GM20000 (cell line): ENCODE results near the gene CEP83.

Experiments used
- DNase-seq: peaks from one replicate; pipeline ENCODE4 v3.0.0; 2012; ENCODE audit warnings: low spot score
- TF ChIP-seq, protein P1 (sequence below): IDR thresholded peaks from 2 replicates; pipeline ENCODE4 v1.5.1; 2012; ENCODE audit warnings: mild to moderate bottlenecking, control low read depth; ENCODE audit errors: extremely low read depth, missing control alignments

CEP83 gene

GRCh38 chr12:94287245-94287628 is 172.4 kb downstream of the CEP83 start:
- TF ChIP-seq, protein P1, sequence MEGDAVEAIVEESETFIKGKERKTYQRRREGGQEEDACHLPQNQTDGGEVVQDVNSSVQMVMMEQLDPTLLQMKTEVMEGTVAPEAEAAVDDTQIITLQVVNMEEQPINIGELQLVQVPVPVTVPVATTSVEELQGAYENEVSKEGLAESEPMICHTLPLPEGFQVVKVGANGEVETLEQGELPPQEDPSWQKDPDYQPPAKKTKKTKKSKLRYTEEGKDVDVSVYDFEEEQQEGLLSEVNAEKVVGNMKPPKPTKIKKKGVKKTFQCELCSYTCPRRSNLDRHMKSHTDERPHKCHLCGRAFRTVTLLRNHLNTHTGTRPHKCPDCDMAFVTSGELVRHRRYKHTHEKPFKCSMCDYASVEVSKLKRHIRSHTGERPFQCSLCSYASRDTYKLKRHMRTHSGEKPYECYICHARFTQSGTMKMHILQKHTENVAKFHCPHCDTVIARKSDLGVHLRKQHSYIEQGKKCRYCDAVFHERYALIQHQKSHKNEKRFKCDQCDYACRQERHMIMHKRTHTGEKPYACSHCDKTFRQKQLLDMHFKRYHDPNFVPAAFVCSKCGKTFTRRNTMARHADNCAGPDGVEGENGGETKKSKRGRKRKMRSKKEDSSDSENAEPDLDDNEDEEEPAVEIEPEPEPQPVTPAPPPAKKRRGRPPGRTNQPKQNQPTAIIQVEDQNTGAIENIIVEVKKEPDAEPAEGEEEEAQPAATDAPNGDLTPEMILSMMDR = no peak
- DNase-seq = no peak

DNA sequence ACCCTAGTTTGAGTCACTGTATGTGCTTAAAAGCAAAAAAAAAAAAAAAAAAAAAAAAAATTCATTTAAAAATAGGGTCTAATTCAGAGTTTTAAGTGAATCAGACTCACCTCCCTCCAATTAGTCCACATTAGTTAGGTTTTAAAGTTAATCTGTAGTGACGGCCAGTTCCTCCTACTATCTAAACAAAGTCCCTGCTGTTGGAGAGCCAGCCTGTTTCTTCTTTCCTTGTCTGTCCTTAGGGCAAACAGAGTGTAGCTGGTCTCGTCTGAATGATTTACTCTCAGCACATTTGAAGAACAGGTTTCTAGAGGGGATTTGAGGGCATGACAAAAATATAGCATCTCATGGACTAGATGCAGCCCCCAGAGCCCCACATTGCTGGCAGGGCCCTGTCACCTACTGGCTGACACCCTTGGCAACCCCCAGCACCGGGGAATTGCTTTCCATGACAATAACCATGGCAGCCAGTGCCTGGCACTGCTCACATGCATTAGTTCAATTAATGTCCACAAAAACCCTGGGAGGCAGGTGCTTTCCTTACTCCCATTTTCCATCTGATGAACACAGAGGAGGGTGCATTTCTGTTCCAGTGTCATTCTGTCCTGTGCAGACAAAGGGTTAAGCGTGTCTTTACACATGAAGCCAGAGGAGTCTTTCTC is 173.0 kb downstream of the CEP83 start:
- TF ChIP-seq, protein P1 = no peak
- DNase-seq = no peak

- TF ChIP-seq, protein P1 = no peak
- DNase-seq = no peak
Measured at GRCh38 chr12:94285943-94286582, 173.6 kb downstream of the CEP83 start.

- TF ChIP-seq, protein P1 = no peak
- no peak for DNase-seq
Measured at GRCh38 chr12:94284859-94285258, 174.8 kb downstream of the CEP83 start.

DNA sequence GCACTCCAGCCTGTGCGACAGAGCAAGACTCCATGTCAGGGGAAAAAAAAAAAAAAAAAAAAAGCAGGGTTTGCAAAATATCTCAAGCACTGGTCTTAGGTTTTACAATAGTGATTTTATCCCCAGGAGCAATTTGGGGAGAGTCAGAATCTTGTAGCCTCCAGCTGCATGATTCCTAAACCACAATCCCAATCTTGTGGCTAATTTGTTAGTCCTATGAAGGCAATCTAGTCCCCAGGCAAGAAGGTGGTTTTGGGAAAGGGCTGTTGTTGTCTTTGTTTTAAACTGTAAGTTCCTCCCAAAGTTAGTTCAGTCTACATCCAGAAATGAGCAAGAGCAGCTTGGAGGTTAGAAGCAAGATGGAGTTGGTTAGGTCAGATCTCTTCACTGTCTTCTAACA is 175.6 kb downstream of the CEP83 start:
- no peak for DNase-seq
- TF ChIP-seq, protein P1 = no peak

- no peak for DNase-seq
- TF ChIP-seq, protein P1 = no peak
Measured at GRCh38 chr12:94282675-94283074, 177.0 kb downstream of the CEP83 start.

DNA sequence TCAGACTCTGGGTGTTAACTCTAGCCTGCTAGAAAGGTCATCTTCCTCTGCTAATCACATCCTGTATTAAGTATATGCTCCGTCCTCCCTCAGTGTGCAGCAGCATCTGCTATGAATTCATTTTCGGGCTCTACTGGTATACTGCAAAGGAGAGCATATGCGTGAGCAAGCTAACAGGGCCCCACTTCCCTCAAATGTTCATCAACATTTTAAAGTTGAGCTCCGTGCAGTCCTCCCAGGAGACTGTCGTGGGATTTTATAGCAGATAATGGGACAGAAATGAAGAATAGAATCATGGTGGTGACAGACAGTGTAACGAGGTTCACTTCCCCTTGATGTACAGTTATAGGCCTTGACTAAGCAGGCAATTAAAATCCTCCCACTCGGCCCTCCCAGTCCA is 179.6 kb downstream of the CEP83 start:
- TF ChIP-seq, protein P1 = no peak
- DNase-seq = no peak
